HUES64 (cell line): ENCODE measurements around the gene TSPY8. TPM values are rescaled to one million over a fixed set of nuclear protein-coding genes. Genes with fewer than 3 reads are reported as not detected.
"Not testable (repeated sequence)": the region's sequence is repeated elsewhere in the genome, so short reads cannot be mapped to it uniquely, and the experiment has no call there.

Source experiments
- H3K27ac ChIP-seq: 2 replicates; pipeline ENCODE4 v1.7.0; 2013; ENCODE audit warnings: low read depth, low read length, inconsistent platforms
- H3K27me3 ChIP-seq: 2 replicates; pipeline ENCODE4 v1.6.1; 2013; ENCODE audit warnings: mild to moderate bottlenecking, low read length; ENCODE audit not compliant: insufficient read depth
- H3K36me3 ChIP-seq: 2 replicates; pipeline ENCODE4 v1.6.1; 2013; ENCODE audit warnings: mild to moderate bottlenecking, low read length; ENCODE audit not compliant: insufficient read depth
- H3K4me1 ChIP-seq: 2 replicates; pipeline ENCODE4 v1.6.1; 2013; ENCODE audit warnings: mild to moderate bottlenecking, low read length, moderate library complexity; ENCODE audit not compliant: insufficient read depth
- H3K4me3 ChIP-seq: 2 replicates; pipeline ENCODE4 v1.5.1; 2013; ENCODE audit warnings: mild to moderate bottlenecking, low read length, moderate library complexity
- H3K9ac ChIP-seq: 2 replicates; pipeline ENCODE4 v1.6.1; 2013; ENCODE audit warnings: mild to moderate bottlenecking, low read depth, low read length
- H3K9me3 ChIP-seq: 2 replicates; pipeline ENCODE4 v1.6.1; 2013; ENCODE audit warnings: low read depth, low read length; ENCODE audit not compliant: insufficient read depth
- WGBS: fragments of 150-250, 120-280 bp; methylation state at CpG from one replicate; pipeline ENCODE4 v1.1.7; 2013; ENCODE audit warnings: missing lambda C conversion rate; 5-methylcytosine and 5-hydroxymethylcytosine counted together
- polyA plus RNA-seq, 2 experiments: library from polyadenylated mRNA; stranded (reverse); fragments of 50-300 nt; gene quantifications; one replicate each; pipeline ENCODE4 v1.2.3, GENCODE V29; 2013

Gene TSPY8
- not detected for polyA plus RNA-seq (2013, experiment 1 of 2)
- polyA plus RNA-seq (2013, experiment 2 of 2), result not detected

- H3K36me3 ChIP-seq, H3K4me3 ChIP-seq, H3K9me3 ChIP-seq, H3K27ac ChIP-seq, H3K9ac ChIP-seq, H3K27me3 ChIP-seq, H3K4me1 ChIP-seq: not testable (repeated sequence)
- WGBS, result 91% methylated on average over 6 of the region's 25 CpGs
Observed at GRCh38 chrY:9357497-9357896, at the start of gene TSPY8. TSPY8 (plus strand) TSS chrY:9357797; CDS start chrY:9357843, 46 bp downstream.

DNA sequence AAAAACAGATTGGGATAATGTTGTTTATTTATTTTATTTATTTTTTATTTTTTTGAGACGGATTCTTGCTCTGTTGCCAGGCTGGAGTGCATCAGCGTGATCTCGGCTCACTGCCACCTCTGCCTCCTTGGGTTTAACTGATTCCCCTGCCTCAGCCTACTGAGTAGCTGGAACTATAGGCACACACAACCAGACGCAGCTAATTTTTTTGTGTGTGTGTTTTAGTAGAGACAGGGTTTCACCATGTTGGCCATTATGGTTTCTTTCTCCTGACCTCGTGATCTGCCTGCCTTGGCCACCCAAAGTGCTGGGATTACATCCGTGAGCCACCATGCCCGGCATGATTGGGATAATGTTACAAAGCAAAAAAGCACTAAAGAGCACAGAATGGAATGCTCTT, 36.6 kb upstream of the TSPY8 start:
- no peak overlapping the region for H3K4me3 ChIP-seq
- H3K27me3 ChIP-seq, result no peaks in the 10 kb centered on the region
- H3K4me1 ChIP-seq, result no peaks in the 10 kb centered on the region
- H3K9me3 ChIP-seq, result 0 out of 2 replicates have a peak, but pooled peaks cover 4% of the 10 kb centered on the region
- no peaks in the 10 kb centered on the region for H3K36me3 ChIP-seq
- H3K9ac ChIP-seq, result no peak overlapping the region
- H3K27ac ChIP-seq, result no peak overlapping the region
- 73% methylated on average over 7 of the region's 7 CpGs for WGBS

DNA sequence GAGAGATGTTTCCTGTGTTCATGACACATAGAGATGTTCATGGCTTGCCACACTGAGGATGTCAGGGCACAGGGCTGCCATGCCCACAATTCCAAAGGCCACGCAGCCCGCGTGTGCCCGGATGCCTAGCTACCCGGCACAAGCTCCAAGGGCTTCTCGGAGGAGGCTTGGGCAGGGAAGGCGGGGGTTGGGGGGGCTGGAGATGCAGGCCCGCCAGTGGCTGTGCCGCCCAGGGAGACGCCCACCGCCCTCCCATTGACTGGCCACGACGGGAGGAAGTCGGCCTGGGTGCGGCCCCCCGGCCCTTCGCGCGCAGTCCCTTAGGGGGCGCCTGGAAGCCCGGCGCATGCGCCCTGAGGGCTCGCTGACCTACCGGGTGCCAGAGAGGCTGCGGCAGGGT, 20.4 kb upstream of the TSPY8 start, which contains the start of gene TSPY4:
Gene TSPY4, plus strand, starts transcription at position 301 of the 400 bp plus-strand sequence. Its CDS starts 46 bp downstream, at position 347.
- H3K27me3 ChIP-seq, H3K4me1 ChIP-seq: not testable (repeated sequence)
- WGBS, result 96% methylated on average over 6 of the region's 26 CpGs

GRCh38 chrY:9396527-9396926, 38.9 kb downstream of the TSPY8 start:
- not testable (repeated sequence) for H3K4me3 ChIP-seq, H3K27me3 ChIP-seq, H3K9me3 ChIP-seq, H3K36me3 ChIP-seq, H3K27ac ChIP-seq, H3K9ac ChIP-seq, H3K4me1 ChIP-seq
- 98% methylated on average over 10 of the region's 26 CpGs for WGBS

More for the DNA sequence above, 20.4 kb upstream of the TSPY8 start, which contains the start of gene TSPY4:
- H3K36me3 ChIP-seq, H3K27ac ChIP-seq, H3K9me3 ChIP-seq, H3K4me3 ChIP-seq, H3K9ac ChIP-seq: not testable (repeated sequence)

- H3K4me1 ChIP-seq, H3K4me3 ChIP-seq, H3K36me3 ChIP-seq, H3K27ac ChIP-seq, H3K9me3 ChIP-seq, H3K27me3 ChIP-seq, H3K9ac ChIP-seq: not testable (repeated sequence)
- no CpG with 5 or more reads among the region's 26 CpGs for WGBS
Observed at GRCh38 chrY:9398121-9398520, 40.5 kb downstream of the TSPY8 start, which contains the start of gene TSPY3. TSPY3 (plus strand) TSS chrY:9398421; CDS start chrY:9398467, 46 bp downstream.
